Large intestine (tissue), 3 donors: ENCODE results near the gene NOTUM. TPM values are rescaled to one million over a fixed set of nuclear protein-coding genes. Genes with fewer than 3 reads are reported as not detected.
A peak's percentile ranks its signal among the peaks of the same experiment; 100 is the strongest.

Source experiments
- DNase-seq, 2 donors: peaks; one replicate each; pipeline versions ENCODE4 v3.0.0 to v3.0.0-alpha.2; 2013
- H3K27ac ChIP-seq: one replicate; pipeline ENCODE4 v1.5.1; 2013; ENCODE audit warnings: low read length
- H3K27me3 ChIP-seq: 2 replicates; pipeline ENCODE4 v1.6.1; 2013; ENCODE audit warnings: low read length; ENCODE audit not compliant: control insufficient read depth, insufficient read depth
- H3K36me3 ChIP-seq: 2 replicates; pipeline ENCODE4 v1.6.1; 2013; ENCODE audit warnings: low read length; ENCODE audit not compliant: control insufficient read depth, insufficient read depth
- H3K4me1 ChIP-seq: one replicate; pipeline ENCODE4 v1.6.1; 2013; ENCODE audit warnings: low read length; ENCODE audit not compliant: control insufficient read depth, insufficient read depth
- H3K4me3 ChIP-seq: one replicate; pipeline ENCODE4 v1.5.1; 2013; ENCODE audit warnings: low read length
- H3K9me3 ChIP-seq: one replicate; pipeline ENCODE4 v1.6.1; 2013; ENCODE audit warnings: mild to moderate bottlenecking, low read depth, low read length, moderate library complexity; ENCODE audit not compliant: control insufficient read depth
- WGBS: methylation state at CpG from one replicate; pipeline ENCODE4 v1.1.5; 2013; ENCODE audit warnings: low lambda C conversion rate; ENCODE audit not compliant: insufficient coverage; 5-methylcytosine and 5-hydroxymethylcytosine counted together
- polyA plus RNA-seq: library from polyadenylated mRNA; unstranded; fragments of 120-200 nt; gene quantifications from one replicate; pipeline ENCODE4 v1.2.1, GENCODE V29; 2013

The NOTUM gene
- polyA plus RNA-seq, 1 donor, result 4.1 TPM

GRCh38 chr17:82003411-82004381, 42.7 kb upstream of the NOTUM start:
- DNase-seq, result no peak
- H3K4me1 ChIP-seq, result peaks cover 25% of the 10 kb centered on the region
- no peaks in the 10 kb centered on the region for H3K9me3 ChIP-seq
- no peaks in the 10 kb centered on the region for H3K27me3 ChIP-seq
- H3K36me3 ChIP-seq, result peaks cover 4% of the 10 kb centered on the region
- H3K4me3 ChIP-seq, result no peak overlapping the region
- no CpG with 5 or more reads among the region's 53 CpGs for WGBS
- H3K27ac ChIP-seq, result no peak overlapping the region

GRCh38 chr17:82001571-82002056, 40.6 kb upstream of the NOTUM start:
- no peaks in the 10 kb centered on the region for H3K9me3 ChIP-seq
- DNase-seq, result peak in 1 of 2 donors; percentile 46
- WGBS, result 77% methylated on average over 5 of the region's 17 CpGs
- H3K27ac ChIP-seq, result peak overlapping the region; percentile 69
- no peaks in the 10 kb centered on the region for H3K27me3 ChIP-seq
- H3K4me3 ChIP-seq, result no peak overlapping the region
- H3K36me3 ChIP-seq, result peaks cover 9% of the 10 kb centered on the region
- peaks cover 25% of the 10 kb centered on the region for H3K4me1 ChIP-seq

GRCh38 chr17:82000803-82001570, 40.0 kb upstream of the NOTUM start:
- H3K36me3 ChIP-seq, result peaks cover 11% of the 10 kb centered on the region
- H3K4me1 ChIP-seq, result peaks cover 25% of the 10 kb centered on the region
- no peaks in the 10 kb centered on the region for H3K9me3 ChIP-seq
- peak overlapping the region; percentile 69 for H3K27ac ChIP-seq
- no CpG with 5 or more reads among the region's 32 CpGs for WGBS
- DNase-seq, result peak; percentile 85 to 93
- no peak overlapping the region for H3K4me3 ChIP-seq
- no peaks in the 10 kb centered on the region for H3K27me3 ChIP-seq

GRCh38 chr17:81999976-82000802, 39.2 kb upstream of the NOTUM start:
- no CpG with 5 or more reads among the region's 36 CpGs for WGBS
- peaks cover 18% of the 10 kb centered on the region for H3K36me3 ChIP-seq
- DNase-seq, result peak in 1 of 2 donors; percentile 40

GRCh38 chr17:81999587-81999975, 38.6 kb upstream of the NOTUM start:
- no peak overlapping the region for H3K27ac ChIP-seq
- WGBS, result no CpG with 5 or more reads among the region's 12 CpGs
- H3K4me3 ChIP-seq, result no peak overlapping the region
- no peak for DNase-seq
- H3K27me3 ChIP-seq, result no peaks in the 10 kb centered on the region
- H3K36me3 ChIP-seq, result peaks cover 20% of the 10 kb centered on the region
- H3K9me3 ChIP-seq, result no peaks in the 10 kb centered on the region
- H3K4me1 ChIP-seq, result peaks cover 25% of the 10 kb centered on the region

More at GRCh38 chr17:81999976-82000802, 39.2 kb upstream of the NOTUM start:
- Histone ChIP-seq H3K4me3 (no peak overlapping the region), H3K27ac (peak overlapping the region; percentile 22), H3K27me3 (no peaks in the 10 kb centered on the region), H3K9me3 (no peaks in the 10 kb centered on the region), H3K4me1 (peaks cover 25% of the 10 kb centered on the region)

GRCh38 chr17:81998691-81999438, 37.9 kb upstream of the NOTUM start:
- no peak for DNase-seq
- no peaks in the 10 kb centered on the region for H3K27me3 ChIP-seq
- H3K9me3 ChIP-seq, result no peaks in the 10 kb centered on the region
- no peak overlapping the region for H3K27ac ChIP-seq
- H3K4me3 ChIP-seq, result no peak overlapping the region
- H3K4me1 ChIP-seq, result peaks cover 25% of the 10 kb centered on the region
- peaks cover 21% of the 10 kb centered on the region for H3K36me3 ChIP-seq
- no CpG with 5 or more reads among the region's 14 CpGs for WGBS

- H3K36me3 ChIP-seq, result peaks cover 25% of the 10 kb centered on the region
- H3K4me3 ChIP-seq, result no peak overlapping the region
- peaks cover 21% of the 10 kb centered on the region for H3K4me1 ChIP-seq
- no peak for DNase-seq
- H3K27ac ChIP-seq, result no peak overlapping the region
- 81% methylated on average over 3 of the region's 7 CpGs for WGBS
- H3K9me3 ChIP-seq, result no peaks in the 10 kb centered on the region
- H3K27me3 ChIP-seq, result no peaks in the 10 kb centered on the region
These were observed 37.2 kb upstream of the NOTUM start for GRCh38 chr17:81998212-81998611.

- H3K4me3 ChIP-seq, result no peak overlapping the region
- no peak overlapping the region for H3K27ac ChIP-seq
- H3K36me3 ChIP-seq, result peaks cover 25% of the 10 kb centered on the region
- H3K9me3 ChIP-seq, result no peaks in the 10 kb centered on the region
- no peaks in the 10 kb centered on the region for H3K27me3 ChIP-seq
- WGBS, result no CpG with 5 or more reads among the region's 30 CpGs
- DNase-seq, result no peak
- H3K4me1 ChIP-seq, result peaks cover 30% of the 10 kb centered on the region
These were observed 35.9 kb upstream of the NOTUM start for GRCh38 chr17:81996757-81997441.

GRCh38 chr17:81996232-81996756, 35.3 kb upstream of the NOTUM start:
- Histone ChIP-seq H3K27me3 (no peaks in the 10 kb centered on the region), H3K4me1 (peaks cover 30% of the 10 kb centered on the region), H3K36me3 (peaks cover 25% of the 10 kb centered on the region), H3K4me3 (no peak overlapping the region), H3K9me3 (peaks cover 1% of the 10 kb centered on the region), H3K27ac (no peak overlapping the region)
- 100% methylated on average over 2 of the region's 28 CpGs for WGBS
- no peak for DNase-seq
